Measurements from ENCODE around the gene IP6K3.

IP6K3 gene

GRCh38 chr6:33771146-33772081, 24.7 kb upstream of the IP6K3 start:
- Histone ChIP-seq H3K4me3 (replicated peaks; ENCODE audit: low read depth, low read length) (no peak overlapping the region), H3K36me3 (ENCODE audit: control insufficient read depth, insufficient read depth, low read length) (peaks cover 20% of the 10 kb centered on the region), H3K27me3 (replicated peaks; ENCODE audit: control insufficient read depth, insufficient read depth, low read length) (no peaks in the 10 kb centered on the region; the same call in 1 of the 2 replicates)
- peak; percentile 65 for TF ChIP-seq CTCF (IDR thresholded peaks at IDR 0.05; ENCODE audit: insufficient read depth, low read length, poor library complexity, severe bottlenecking)
- DNase-seq (ENCODE audit: extremely low read depth, insufficient read length), result peak; percentile 57

DNA sequence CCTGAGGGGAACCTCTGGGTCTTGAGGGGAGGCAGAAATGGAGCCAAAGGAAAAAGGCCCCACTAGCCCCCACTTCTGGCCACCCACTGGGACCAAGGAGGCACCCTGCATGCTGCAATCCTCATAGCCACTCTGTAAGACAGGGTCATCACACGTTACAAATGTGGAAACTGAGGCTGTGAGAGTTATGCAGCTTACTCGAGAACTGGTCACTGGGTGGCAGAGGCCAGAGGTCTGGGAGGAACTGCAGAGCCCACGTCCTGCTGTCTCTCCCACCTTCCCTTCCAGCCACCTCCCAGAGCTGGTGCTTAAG, 24.1 kb upstream of the IP6K3 start:
- no peak for TF ChIP-seq CTCF (IDR thresholded peaks at IDR 0.05; ENCODE audit: insufficient read depth, low read length, poor library complexity, severe bottlenecking)
- Histone ChIP-seq H3K4me3 (replicated peaks; ENCODE audit: low read depth, low read length) (no peak overlapping the region), H3K27me3 (replicated peaks; ENCODE audit: control insufficient read depth, insufficient read depth, low read length) (no peaks in the 10 kb centered on the region; the same call in 1 of the 2 replicates), H3K36me3 (ENCODE audit: control insufficient read depth, insufficient read depth, low read length) (peaks cover 19% of the 10 kb centered on the region)
- DNase-seq (ENCODE audit: extremely low read depth, insufficient read length), result no peak

GRCh38 chr6:33770124-33770832, 23.6 kb upstream of the IP6K3 start:
- H3K36me3 ChIP-seq (ENCODE audit: control insufficient read depth, insufficient read depth, low read length), result peaks cover 17% of the 10 kb centered on the region
- no peak overlapping the region for H3K4me3 ChIP-seq (replicated peaks; ENCODE audit: low read depth, low read length)
- no peak for DNase-seq (ENCODE audit: extremely low read depth, insufficient read length)
- H3K27me3 ChIP-seq (replicated peaks; ENCODE audit: control insufficient read depth, insufficient read depth, low read length), result no peaks in the 10 kb centered on the region; the same call in 1 of the 2 replicates
- TF ChIP-seq CTCF (IDR thresholded peaks at IDR 0.05; ENCODE audit: insufficient read depth, low read length, poor library complexity, severe bottlenecking), result no peak

GRCh38 chr6:33769248-33769821, 22.6 kb upstream of the IP6K3 start:
- DNase-seq (ENCODE audit: extremely low read depth, insufficient read length), result no peak
- H3K4me3 ChIP-seq (replicated peaks; ENCODE audit: low read depth, low read length), result no peak overlapping the region
- no peaks in the 10 kb centered on the region; the same call in 1 of the 2 replicates for H3K27me3 ChIP-seq (replicated peaks; ENCODE audit: control insufficient read depth, insufficient read depth, low read length)
- TF ChIP-seq CTCF (IDR thresholded peaks at IDR 0.05; ENCODE audit: insufficient read depth, low read length, poor library complexity, severe bottlenecking), result no peak
- H3K36me3 ChIP-seq (ENCODE audit: control insufficient read depth, insufficient read depth, low read length), result peaks cover 12% of the 10 kb centered on the region; the same call in 1 of the 2 replicates

DNA sequence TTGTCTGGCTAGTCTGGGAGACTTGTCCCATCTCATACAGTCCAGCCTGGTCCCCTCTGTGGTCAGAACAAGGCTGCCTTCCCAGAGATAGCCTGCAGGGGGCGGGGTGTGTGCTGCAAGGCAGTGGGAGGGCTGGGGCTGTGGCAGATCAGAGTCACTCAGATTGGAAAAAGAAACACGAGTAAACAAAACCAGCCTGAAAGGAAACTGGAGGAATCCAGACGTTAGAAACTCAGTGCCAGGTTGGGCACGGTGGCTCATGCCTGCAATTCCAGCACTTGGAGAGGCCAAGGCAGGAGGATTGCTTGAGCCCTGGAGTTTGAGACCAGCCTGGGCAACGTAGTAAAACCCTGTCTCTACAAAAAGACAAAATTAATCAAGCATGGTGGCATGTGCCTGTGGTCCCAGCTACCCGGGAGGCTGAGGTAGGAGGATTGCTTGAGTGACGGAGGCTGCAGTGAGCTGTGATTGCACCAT, 22.0 kb upstream of the IP6K3 start:
- TF ChIP-seq CTCF (IDR thresholded peaks at IDR 0.05; ENCODE audit: insufficient read depth, low read length, poor library complexity, severe bottlenecking), result peak; percentile 97
- H3K4me3 ChIP-seq (replicated peaks; ENCODE audit: low read depth, low read length), result no peak overlapping the region
- peak; percentile 36 for DNase-seq (ENCODE audit: extremely low read depth, insufficient read length)
- no peaks in the 10 kb centered on the region; the same call in 1 of the 2 replicates for H3K27me3 ChIP-seq (replicated peaks; ENCODE audit: control insufficient read depth, insufficient read depth, low read length)
- peaks cover 12% of the 10 kb centered on the region; the same call in 1 of the 2 replicates for H3K36me3 ChIP-seq (ENCODE audit: control insufficient read depth, insufficient read depth, low read length)

Measured in GM06990 (cell line).